ENCODE data around the gene KREMEN1.
"Not testable (repeated sequence)": the region's sequence is repeated elsewhere in the genome, so short reads cannot be mapped to it uniquely, and the experiment has no call there.

DNA sequence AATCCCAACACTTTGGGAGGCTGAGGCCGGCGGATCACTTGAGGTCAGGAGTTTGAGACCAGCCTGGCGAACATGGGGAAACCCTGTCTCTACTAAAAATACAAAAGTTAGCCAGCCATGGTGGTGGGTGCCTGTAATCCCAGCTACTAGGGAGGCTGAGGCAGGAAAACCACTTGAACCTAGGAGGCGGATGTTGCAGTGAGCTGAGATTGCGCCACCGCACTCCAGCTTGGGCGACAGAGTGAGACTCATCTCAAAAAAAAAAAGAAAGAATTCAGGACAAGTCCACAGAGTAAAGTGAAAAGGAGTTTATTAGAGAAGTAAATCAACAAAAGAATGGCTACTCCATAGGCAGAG lies 10.7 kb downstream of the KREMEN1 start:
- TF ChIP-seq, protein P1, sequence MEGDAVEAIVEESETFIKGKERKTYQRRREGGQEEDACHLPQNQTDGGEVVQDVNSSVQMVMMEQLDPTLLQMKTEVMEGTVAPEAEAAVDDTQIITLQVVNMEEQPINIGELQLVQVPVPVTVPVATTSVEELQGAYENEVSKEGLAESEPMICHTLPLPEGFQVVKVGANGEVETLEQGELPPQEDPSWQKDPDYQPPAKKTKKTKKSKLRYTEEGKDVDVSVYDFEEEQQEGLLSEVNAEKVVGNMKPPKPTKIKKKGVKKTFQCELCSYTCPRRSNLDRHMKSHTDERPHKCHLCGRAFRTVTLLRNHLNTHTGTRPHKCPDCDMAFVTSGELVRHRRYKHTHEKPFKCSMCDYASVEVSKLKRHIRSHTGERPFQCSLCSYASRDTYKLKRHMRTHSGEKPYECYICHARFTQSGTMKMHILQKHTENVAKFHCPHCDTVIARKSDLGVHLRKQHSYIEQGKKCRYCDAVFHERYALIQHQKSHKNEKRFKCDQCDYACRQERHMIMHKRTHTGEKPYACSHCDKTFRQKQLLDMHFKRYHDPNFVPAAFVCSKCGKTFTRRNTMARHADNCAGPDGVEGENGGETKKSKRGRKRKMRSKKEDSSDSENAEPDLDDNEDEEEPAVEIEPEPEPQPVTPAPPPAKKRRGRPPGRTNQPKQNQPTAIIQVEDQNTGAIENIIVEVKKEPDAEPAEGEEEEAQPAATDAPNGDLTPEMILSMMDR (IDR thresholded peaks at IDR 0.05 in 2 of 3, conservative IDR thresholded peaks at IDR 0.05 in 1 of 3; ENCODE audit: borderline replicate concordance in 1 of 3, insufficient read depth in 1 of 3, low read depth in 2 of 3, low read length in 2 of 3): not testable (repeated sequence)
- not testable (repeated sequence) for TF ChIP-seq POLR2A (IDR thresholded peaks at IDR 0.05; ENCODE audit: borderline replicate concordance, extremely low read depth, insufficient read depth, insufficient read length); EZH2 (IDR thresholded peaks at IDR 0.05)
